Esophagus squamous epithelium (tissue), 4 donors: ENCODE measurements around the gene SYTL3.

ENCODE experiments used
- CTCF ChIP-seq, 6 experiments: fragments of 450-650 bp in 4 of 6; fragments of 200-600 bp in 2 of 6; sonication (generic) in 2 of 6; IDR thresholded peaks; one replicate each; pipeline ENCODE4 v1.5.1; 2016 to 2019; ENCODE audit warnings: antibody characterized with exemption in 6 of 6, mild to moderate bottlenecking in 4 of 6, moderate library complexity in 4 of 6
- POLR2A ChIP-seq, 4 donors: fragments of 450-650 bp; IDR thresholded peaks; one replicate each; pipeline ENCODE4 v1.6.1; 2017; ENCODE audit warnings: antibody characterized with exemption in 4 of 4, mild to moderate bottlenecking in 4 of 4, moderate library complexity in 3 of 4

- peak in 1 of 6 experiments; percentile 6 for TF ChIP-seq CTCF (IDR thresholded peaks at IDR 0.05)
- no peak for TF ChIP-seq POLR2A (IDR thresholded peaks at IDR 0.05)
Observed at GRCh38 chr6:158752613-158753012, 102.8 kb downstream of the SYTL3 start.
